Activated naive CD4-positive, alpha-beta T cell treated with Interleukin-2 at 50 U/mL for 16 hours (primary cell): ENCODE data around the gene MLIP.
"Not testable (repeated sequence)": the region's sequence is repeated elsewhere in the genome, so short reads cannot be mapped to it uniquely, and the experiment has no call there.

Experiments used
- DNase-seq: peaks from one replicate; pipeline ENCODE4 v3.0.0-alpha.2; 2020

Gene MLIP

DNA sequence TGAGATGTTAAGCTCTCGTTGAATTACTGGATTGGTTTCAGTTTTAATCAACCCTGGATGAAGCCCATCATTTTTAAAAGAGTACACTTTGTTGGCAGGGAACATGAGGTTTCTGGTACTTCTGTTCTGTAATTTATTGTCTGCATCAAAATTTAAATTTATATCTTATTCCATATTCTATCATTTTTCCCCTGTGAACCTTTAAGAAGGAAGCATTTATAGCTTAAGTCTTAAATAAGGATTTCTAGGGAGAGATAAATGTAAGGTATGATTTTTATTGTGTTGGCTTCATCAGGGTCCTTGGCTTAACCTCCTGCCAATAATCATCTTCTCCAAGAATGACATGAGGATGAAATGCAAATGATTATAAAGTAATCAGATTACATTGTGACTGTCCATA, 40.6 kb downstream of the MLIP start:
- no peak for DNase-seq

DNA sequence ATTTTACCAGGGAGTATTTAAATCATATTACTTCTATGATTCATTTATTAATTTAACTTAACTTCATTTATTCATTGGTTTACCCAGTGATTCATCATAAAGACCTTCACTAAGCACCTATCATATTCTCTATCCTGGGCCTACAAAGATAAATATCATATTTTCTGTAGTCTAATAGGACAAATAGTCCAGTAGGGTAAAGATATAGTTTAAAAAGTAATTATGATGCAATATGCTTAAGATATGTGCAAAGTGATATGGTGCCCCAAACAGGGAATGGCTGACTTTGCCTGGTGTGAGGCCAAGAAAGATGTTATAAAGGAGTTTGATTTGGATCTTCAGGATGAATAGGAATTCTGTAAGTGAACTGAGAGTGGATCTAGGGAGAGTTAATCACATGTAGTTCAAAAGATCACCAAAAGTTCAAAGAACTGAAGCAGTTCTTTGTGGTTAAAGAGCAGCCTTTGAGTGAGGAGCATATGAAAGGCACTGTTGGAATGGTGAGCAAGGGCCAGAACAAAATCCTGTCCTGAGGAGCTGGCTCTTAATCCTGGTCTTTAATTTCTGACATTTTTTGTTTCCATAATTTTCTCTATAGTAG, 45.5 kb downstream of the MLIP start:
- no peak for DNase-seq

DNA sequence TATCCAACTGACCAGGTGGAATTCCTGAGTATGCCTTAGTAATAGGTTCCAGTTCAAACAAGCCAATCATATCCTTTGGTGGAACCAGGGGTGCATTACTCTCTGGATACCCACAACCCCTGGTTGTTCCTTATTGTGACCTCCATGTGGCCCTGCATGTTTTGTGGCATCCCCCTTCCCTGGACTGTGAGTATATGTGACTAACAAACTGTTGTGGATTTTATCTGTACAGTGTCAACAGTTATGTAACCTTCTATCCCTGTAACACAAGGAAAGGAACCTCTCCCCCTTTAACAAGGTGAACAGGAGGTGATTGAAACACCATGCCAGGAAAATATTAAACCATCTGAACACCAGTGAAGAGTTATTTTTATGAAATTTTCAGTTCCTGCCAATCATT, 46.2 kb downstream of the MLIP start:
- no peak for DNase-seq

DNA sequence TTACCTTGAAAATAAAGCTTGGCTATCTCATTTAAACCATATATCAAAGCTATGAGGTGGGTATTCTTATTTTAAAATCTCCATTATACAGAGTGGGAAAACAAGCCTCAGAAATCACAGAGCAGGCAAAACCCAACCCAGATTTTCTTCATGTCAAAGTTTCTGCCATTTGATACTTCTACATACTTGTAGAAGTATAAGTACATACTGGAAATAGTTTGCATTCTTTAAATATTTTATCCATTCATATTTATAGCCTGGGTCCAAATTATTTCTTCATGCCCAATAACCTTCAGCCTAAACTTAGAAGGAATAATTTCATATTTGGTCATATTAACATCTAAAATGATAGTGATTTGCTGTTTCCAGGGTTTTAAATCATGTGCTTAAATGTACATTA, 61.8 kb downstream of the MLIP start:
- no peak for DNase-seq

DNA sequence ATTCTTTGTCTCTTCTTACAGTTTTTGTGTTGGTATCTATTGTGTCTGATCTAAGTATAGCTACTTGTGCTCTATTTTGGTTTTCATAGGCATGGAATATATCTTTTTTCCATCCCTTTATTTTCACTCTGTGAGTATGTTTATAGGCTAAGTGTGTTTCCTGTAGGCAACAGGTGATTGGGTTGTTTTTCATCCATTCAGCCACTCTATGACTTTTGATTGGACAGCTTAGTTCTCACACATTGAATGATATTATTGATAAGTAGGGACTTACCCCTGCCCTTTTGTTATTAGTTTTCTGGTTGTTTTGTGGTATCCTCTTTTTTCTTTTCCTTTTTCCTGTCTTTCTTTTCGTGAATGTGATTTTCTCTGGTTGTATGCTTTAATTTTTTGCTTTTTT, 67.9 kb downstream of the MLIP start:
- DNase-seq = no peak

DNA sequence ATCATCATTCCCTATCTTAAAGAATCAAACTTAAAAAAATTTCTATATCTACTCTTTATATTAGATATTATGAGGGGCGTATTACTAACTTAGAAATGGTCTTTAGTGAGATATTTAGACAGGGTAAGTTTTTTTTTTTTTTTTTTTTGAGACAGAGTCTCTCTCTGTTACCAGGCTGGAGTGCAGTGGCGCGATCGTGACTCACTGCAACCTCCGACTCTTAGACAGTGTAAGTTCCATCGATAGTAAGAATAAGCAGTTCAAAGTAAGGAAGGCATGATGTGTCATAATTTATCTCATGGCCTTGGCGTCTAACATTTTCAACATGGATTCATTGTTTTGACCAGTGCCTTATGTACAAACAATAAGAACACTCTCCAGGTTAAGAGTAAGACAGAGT, 72.4 kb downstream of the MLIP start:
- no peak for DNase-seq

DNA sequence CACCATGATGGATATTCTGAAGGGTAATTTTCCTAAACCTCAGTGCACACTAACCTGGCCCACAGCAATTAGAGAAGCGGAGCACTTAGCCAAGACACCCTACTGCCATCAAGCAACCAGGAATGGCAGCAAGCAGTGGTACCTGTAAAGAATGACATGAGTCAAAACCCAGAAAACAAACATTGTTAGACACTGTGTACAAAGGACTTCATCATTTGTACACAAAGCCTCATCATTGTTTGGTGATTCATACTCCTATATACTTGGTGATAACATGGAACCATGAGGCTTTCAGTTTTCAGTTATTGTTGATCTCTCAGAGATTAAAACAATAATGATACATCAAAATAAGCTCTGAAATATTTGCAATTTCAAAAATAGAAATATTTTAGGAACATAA, 74.6 kb downstream of the MLIP start:
- no peak for DNase-seq

DNA sequence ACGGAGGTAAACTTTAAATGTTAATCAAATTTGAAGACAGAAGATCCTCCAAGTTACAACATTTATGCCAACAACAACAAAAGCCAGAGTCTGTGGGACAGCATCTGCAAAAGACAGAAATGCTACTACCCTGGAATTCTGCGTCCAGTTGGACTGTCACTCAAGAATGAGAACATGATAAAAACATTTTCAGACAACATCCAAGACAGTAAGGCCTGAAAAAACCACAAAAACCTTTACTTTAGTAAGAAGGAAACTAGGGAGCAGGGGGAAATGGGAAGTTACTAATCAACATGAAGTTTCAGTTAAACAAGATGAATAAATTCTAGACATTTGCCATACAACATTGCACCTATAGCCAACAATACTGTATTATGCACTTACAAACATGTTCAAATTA, 77.6 kb downstream of the MLIP start:
- DNase-seq = no peak

DNA sequence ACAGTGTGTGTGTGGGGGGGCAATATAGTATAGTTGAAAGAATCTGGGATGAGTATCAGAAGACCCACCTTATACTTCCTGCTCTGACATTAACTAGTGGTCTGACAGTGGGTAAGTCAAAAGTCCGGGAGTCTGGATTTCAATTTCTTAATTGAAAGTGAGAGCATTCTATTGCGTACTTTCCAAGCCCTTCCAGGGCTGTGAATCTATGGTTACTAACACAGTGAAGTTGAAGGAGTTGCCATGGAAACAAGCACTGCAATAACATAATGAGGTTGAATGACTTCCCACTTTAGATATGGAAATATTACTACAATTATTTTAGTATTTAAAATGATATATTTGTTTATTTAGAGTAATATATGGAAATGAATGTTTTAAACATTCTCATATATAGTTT, 80.2 kb downstream of the MLIP start:
- DNase-seq = no peak

DNA sequence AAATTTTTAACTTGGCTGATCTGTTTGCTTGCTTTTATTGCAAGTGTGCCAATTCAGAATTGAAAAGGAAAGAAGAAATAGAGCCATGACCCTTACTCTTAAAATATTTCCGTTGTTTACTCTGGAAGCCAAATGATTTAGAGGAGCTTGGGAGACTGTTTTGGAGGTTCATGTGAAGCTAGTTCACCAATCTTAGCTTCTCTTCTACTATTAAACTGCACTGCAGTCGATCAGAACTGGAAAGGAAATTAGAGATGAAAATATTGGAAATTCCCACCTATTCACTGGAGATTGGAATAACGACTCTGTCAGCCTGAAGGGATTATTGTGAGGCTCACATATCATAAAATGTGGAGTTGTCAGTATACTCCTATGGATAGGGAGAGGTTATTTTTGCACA, 81.8 kb downstream of the MLIP start:
- DNase-seq = no peak

DNA sequence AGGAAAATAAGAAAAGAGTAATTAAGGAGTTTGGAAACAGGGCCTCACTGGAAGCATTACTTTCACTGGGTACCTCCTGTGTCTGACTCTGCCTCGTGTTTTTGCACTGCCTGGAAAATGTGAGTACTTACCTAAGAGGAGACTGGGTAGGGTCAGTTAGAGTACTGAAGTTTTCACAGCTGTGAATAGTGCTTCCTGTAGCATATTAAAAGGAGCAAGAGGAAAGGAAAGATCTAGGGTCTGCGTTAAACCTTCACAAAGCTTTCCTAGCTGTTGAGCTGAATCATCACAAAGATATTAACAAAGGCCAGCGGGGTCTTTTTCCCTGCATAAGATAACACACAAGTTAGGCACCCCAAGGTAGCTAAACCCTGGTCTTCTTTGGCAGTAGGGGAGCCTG, 82.3 kb downstream of the MLIP start:
- no peak for DNase-seq

DNA sequence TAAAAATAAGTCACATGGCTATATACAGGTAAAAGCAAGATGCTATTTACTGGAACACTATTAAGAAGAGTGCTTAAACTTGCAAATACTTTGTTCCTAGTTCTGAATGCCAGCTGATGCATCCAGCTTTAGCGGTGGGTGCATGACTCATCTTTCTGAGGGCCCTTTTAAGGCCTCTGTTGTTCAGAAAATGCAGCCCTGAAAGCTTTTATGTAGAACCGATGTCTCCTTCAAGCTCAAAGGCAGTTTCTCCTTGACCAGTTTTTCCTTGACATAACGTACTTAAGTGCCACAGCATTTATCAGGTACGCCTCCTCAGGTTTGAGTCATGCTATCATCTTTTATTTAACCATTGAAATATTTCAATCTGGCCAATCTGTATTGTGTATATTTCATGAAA, 82.8 kb downstream of the MLIP start:
- no peak for DNase-seq

DNA sequence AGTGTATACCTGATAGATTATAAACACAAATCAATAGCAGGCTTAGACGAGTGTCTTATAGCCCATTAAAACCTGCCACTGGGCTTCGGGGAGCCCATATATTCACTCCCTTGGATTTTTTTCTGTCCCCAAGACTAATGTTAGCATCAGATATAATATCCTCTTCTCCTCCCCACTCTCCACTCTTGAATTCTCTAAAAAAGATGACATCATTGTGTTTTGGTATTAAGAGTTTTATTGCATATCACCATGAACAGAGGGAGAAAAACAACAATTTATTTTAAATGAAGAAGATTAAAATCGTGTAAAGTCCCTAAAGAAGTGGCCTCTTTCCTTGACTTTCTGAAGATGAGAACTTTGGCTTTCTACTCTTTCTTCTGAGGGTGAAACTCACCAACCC, 84.4 kb downstream of the MLIP start:
- no peak for DNase-seq

DNA sequence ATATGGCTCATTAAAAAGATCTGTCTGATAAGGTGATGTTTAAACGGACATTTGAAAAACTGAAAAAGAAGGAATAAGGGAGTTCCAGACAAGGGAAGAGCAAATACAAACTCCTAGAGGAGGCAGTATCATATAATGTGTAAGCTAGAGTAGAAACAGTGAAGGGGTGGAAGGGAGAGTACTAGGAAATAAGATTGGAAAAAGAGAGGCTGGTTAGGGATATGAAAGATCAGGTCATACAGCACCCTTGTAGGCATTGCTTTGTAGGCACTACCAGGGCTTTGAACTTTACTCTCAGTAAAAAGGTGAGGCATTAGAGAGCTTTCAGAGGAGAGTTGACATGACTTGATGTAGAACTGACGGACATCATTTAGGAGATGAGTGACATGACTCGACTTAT, 85.7 kb downstream of the MLIP start:
- DNase-seq = no peak

DNA sequence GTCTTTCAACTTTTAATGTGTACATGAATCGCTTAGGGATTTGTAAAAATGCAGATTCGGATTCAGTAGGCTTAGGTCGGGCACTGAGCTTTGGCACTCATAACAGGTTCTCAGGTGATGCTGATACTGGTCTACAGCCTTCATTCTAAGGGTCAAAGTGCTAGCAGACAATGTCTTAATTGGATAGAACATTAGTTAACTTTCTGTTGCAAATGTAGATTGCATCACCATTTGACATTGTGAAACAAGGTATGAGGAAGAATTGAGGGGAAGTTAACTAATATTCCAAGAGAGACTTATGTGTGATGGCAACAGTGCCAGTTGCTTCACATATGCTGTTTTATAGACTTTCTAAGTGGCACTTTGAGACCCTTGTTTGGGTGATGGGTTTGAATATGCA, 86.9 kb downstream of the MLIP start:
- DNase-seq = no peak

DNA sequence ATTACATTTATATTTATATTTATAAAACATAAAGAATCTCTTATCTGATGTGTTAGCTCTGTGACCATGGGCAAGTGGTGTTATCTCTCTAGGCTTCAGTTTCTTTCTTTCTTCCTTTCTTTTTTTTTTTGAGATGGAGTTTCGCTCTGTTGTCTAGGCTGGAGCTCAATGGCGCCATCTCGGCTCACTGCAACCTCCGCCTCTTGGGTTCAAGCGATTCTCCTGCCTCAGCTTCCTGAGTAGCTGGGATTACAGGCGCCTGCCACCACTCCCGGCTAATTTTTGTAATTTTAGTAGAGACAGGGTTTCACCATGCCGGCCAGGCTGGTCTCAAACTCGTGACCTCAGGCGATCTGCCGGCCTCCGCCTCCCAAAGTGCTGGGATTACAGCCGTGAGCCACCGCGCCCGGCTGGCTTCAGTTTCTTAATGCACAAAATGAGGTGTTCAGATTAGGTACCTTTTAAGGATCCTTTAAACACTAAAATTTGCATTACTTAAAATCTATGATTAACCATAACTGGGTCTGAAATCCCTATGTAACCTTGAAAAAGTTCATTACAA, 92.3 kb downstream of the MLIP start:
- DNase-seq = not testable (repeated sequence)

DNA sequence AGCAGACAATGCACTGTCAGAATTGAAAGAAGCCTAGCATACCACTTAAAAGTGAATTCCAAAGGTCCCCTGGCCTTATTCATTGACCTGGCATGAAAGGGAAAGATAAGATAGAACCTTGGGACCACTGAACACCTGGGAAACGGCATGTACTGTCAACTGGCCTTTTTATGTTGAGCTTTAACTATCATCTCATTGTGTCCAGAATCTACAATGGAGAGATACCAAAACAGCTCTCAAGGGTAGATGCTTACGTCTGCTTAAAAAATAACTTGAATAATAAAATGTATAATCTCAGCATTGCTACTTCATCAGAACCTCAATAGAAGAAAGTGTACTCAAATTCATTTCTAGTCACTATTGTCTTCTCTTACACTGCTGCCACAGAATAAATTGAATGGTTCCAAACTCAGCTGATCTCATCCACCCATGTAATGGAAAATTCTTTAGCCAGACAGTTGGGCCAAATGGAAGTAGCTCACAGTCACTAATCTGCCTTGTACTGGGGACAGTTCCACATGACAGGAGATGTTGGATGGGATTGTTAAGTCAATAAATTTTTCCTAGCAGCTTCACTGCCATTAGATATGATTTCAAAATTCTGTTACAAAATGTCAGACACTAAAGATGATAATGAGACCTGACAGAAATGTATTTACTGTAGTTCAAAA, 93.8 kb downstream of the MLIP start:
- no peak for DNase-seq

DNA sequence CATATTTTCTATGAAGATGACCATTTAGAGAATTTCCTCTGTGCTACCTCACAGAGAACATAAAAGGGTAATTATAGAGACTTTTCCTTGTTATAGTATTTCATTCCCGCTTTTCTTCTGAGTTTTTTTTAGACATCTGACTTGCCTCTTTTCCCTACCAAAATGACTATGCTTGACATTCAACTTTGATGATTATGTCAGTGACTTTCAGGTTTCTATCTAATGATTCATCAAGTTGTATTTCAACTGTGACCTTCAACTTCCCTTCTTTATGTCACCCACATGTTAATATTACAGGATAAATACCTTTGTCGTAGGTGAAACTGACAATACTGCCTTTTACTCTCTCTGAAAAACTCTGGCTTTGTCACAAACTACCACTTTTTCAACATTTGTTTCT, 95.3 kb downstream of the MLIP start:
- no peak for DNase-seq

DNA sequence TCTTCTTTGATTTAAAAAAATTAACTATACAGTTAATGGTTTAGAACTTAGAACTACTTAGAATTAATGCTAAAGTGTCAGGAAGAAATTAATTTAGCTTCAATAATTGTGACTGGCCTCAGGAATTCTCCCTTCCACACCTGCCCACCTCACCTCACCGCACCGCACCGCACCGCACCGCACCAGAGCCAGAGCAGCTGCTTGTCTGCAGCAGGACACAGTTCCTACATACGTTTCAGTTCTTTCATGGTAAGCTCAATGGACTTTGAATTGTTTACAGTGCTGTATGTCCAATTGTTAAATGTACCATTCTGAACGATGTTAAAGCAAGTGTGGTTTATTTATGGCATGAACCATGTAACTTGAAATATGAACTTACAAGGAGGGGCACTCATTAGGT, 98.7 kb downstream of the MLIP start:
- DNase-seq = not testable (repeated sequence)

DNA sequence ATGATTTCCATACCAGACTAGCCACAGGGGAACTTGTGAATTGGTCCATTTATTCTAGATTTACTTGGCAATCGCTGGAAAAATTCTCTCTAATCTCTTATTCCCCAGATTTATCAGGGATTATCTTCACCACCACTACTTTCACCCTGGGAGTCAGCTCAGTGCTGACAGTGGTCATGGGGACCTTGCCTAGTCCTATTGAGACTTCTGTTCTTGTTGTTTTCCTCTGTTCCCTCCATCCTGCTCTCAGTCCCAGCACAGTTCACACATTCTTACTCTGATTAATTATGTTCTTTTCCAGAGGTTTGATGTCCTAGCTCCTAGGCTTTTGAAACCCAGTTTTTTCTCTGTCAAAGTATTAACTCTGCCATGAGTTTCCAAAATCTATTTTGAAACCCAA, 103.0 kb downstream of the MLIP start:
- no peak for DNase-seq

DNA sequence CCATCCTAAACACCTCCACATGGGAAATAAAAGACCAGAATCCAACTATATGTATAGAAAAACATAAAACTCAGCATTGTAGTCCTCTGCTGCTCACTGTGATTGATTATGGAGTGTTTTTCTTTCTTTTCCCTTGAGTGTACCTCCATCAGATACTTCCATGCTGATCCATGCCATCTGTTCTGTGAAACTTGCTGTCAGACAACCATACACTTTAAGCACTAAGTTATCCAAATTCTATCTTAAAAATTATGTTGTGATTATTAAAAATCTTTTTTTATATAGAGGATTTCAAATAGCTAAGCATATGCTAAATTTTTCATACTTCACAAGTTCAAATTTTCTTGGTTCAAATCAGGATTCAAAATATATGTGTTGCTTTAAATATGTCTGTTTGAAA, 105.1 kb downstream of the MLIP start:
- DNase-seq = no peak

DNA sequence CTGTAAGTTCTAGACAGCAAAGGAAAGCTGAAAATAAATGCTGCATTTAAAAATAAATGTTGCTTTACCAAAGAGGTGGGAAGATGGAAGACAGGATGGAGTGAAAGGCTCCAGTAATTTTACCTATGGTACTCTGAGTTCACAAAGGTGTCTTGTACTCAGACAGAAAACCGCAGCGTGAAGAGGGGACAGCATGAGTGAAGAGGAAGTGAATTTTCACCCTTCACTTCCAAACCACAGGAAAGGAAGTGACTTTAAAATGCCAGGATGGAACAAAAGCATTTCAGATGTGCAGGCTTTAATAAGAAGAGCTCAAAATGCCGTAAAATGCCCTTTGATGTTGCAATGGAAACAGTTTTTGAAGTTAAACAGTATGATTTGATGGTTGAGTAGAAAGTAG, 105.8 kb downstream of the MLIP start:
- DNase-seq = no peak

DNA sequence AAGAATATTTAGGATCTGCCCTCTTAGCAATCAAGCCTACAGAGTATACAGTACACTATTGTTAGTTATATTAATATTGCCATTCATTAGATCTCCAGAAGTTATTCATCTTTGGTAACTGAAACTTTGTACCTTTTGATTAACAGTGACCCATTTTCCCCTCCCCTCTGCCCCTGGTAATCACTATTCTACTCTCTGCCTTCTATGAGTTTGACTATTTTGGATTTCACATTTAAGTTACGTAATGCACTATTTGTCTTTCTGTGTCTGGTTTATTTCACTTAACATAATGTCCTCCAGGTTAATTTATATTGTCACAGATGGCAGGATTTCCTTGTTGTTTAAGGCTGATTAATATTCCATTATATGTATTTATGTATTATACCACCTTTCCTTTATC, 111.0 kb downstream of the MLIP start:
- no peak for DNase-seq

DNA sequence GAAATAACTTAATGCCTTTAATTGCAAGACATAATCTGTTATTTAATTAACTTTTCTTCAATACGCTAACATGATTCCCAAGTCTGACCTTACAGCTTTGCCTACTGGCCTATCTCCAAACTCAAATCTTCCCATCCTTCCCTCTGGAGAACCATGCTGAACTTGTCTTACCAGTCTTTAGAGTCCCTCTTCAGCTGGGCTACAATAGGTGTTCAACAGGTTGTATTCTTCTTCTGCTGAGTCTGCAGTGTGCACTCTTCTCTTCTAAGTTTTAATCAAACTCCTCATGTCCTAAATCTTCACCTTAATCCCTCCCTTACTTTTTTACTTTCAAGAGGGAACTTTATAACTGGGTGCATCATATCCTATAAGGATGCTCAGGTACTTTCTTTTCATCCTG, 121.5 kb downstream of the MLIP start:
- no peak for DNase-seq

DNA sequence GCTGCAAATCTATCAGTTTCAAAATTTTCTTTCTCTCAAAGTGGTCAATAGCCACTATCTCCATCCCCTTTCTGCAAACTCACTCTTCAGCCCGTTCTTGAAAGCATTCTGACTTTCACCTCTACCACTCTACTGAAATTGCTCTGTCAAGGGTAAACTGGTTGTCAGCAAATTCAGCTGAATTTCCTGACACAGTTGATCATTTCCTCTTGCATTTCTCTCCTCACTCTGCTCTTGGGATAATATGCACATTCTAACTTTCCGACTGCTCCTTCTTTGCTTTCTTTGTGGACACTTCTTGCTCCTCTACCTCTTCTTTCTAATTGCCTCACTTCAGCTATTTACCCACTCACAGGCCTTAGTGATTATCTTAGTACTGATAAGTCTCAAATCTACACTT, 123.3 kb downstream of the MLIP start:
- no peak for DNase-seq
